A549 treated with AZD9567 at 1 μM for 4 hours (cell line): ENCODE measurements around the gene PITPNM2. TPM values are rescaled to one million over a fixed set of nuclear protein-coding genes. Genes with fewer than 3 reads are reported as not detected.

ENCODE experiments used
- total RNA-seq: library from RNA; stranded (reverse); fragments of 200-300 nt; extraction: Qiagen RNA extraction; gene quantifications from 5 replicates; pipeline ENCODE4 v1.2.3, GENCODE V29; 2022; ENCODE audit not compliant: insufficient read depth

PITPNM2 gene
- 12.8 to 20.2 TPM (median 17.3 TPM) in 5 replicates for total RNA-seq

DNA sequence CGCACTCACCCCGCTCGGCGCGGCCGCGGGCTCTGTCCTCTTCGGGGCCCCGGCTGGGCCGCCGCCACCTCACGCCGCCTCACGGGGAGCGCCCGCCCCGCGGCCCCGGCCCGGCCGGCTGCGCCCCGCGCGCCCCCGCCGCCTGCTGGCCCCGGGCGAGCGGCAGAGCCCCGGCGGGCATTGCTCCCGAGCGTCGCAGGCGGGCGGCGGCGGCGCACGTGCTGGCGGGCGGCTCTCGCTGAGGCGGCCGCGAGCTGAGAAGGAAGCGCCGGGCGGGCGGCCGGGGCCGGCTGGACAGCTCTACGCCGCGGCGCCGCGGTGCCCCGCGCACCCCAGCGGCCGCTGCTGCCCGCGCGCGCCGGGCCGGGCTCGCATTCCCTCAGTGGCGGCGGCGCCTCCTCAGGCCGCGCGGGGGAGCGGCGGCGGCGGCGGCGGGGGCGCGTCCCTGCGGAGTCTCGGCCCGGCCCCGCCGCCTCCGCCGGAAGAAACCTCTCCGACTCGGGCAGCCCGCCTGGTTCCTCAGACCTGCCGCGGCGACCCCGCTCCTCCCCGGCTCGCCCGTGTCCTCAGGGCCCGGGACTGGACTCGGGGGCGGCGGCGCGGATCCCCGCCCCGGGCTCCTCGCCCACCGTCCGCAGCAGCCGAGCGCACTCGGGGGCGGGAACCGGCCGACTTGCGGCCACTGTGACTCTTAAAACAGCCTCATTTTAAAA lies at the start of gene PITPNM2:
Gene PITPNM2, minus strand, starts transcription at position 347 of the 713 bp plus-strand sequence. CDS start 116,500 bp downstream, outside the sequence.

Other genes starting within 250 kb of the PITPNM2 start
- gene ABCB9, start 184.6 kb downstream of the PITPNM2 start, total RNA-seq: 8.1 to 9.3 TPM (median 8.8 TPM) in 5 replicates
- 9.0 to 17.5 TPM (median 16.6 TPM) in 5 replicates for gene OGFOD2, start 175.8 kb downstream of the PITPNM2 start, total RNA-seq
- 195 to 258 TPM (median 249 TPM) in 5 replicates for gene ARL6IP4, start 170.4 kb downstream of the PITPNM2 start, total RNA-seq
- 19.5 to 45.8 TPM (median 23.0 TPM) in 5 replicates for gene MPHOSPH9, start 82.1 kb upstream of the PITPNM2 start, total RNA-seq
- 14.0 to 19.5 TPM (median 16.6 TPM) in 5 replicates for gene MTRFR, start 82.3 kb upstream of the PITPNM2 start, total RNA-seq
- 153 to 173 TPM (median 161 TPM) in 5 replicates for gene CDK2AP1, start 120.8 kb upstream of the PITPNM2 start, total RNA-seq
- gene SBNO1, start 213.8 kb upstream of the PITPNM2 start, total RNA-seq: 19.7 to 30.9 TPM (median 23.3 TPM) in 5 replicates
- gene KMT5A, start 233.0 kb upstream of the PITPNM2 start, total RNA-seq: 45.8 to 56.9 TPM (median 50.5 TPM) in 5 replicates